Stimulated activated CD4-positive, alpha-beta T cell treated with anti-CD3 and anti-CD28 coated beads, Interleukin-12 subunit alpha, Interleukin-12 subunit beta, amount 100 ng/mL, for 48 hours (primary cell): ENCODE results near the gene C1orf159.
A peak's percentile ranks its signal among the peaks of the same experiment; 100 is the strongest.
"Not testable (repeated sequence)": the region's sequence is repeated elsewhere in the genome, so short reads cannot be mapped to it uniquely, and the experiment has no call there.

Experiments used
- DNase-seq, 3 donors: peaks; one replicate each; pipeline ENCODE4 v3.0.0-alpha.2; 2020; ENCODE audit warnings: low read depth in 2 of 3, low spot score in 1 of 3

The C1orf159 gene

GRCh38 chr1:1119272-1119890, 3.5 kb upstream of the C1orf159 start:
- DNase-seq: no peak

GRCh38 chr1:1118876-1119220, 3.0 kb upstream of the C1orf159 start:
- DNase-seq: no peak

- no peak for DNase-seq
Observed at GRCh38 chr1:1118011-1118875, 2.4 kb upstream of the C1orf159 start.

GRCh38 chr1:1117469-1117831, 1.6 kb upstream of the C1orf159 start:
- DNase-seq: no peak

GRCh38 chr1:1116701-1117468, 996 bp upstream of the C1orf159 start:
- DNase-seq: peak in 1 of 3 donors; percentile 30

GRCh38 chr1:1115136-1115785, 628 bp downstream of the C1orf159 start:
- no peak for DNase-seq

GRCh38 chr1:1114431-1114830, 1.5 kb downstream of the C1orf159 start:
- no peak for DNase-seq

GRCh38 chr1:1112237-1112985, 3.5 kb downstream of the C1orf159 start:
- no peak for DNase-seq

GRCh38 chr1:1111516-1112236, 4.2 kb downstream of the C1orf159 start:
- no peak for DNase-seq

- no peak for DNase-seq
Observed at GRCh38 chr1:1110561-1110971, 5.3 kb downstream of the C1orf159 start.

- no peak for DNase-seq
Observed at GRCh38 chr1:1109743-1110142, 6.1 kb downstream of the C1orf159 start.

GRCh38 chr1:1106510-1107221, 9.2 kb downstream of the C1orf159 start:
- DNase-seq: no peak

GRCh38 chr1:1104152-1104551, 11.7 kb downstream of the C1orf159 start:
- DNase-seq: not testable (repeated sequence)

- DNase-seq: no peak
Observed at GRCh38 chr1:1101503-1101902, 14.4 kb downstream of the C1orf159 start.

- no peak for DNase-seq
Observed at GRCh38 chr1:1100296-1100695, 15.6 kb downstream of the C1orf159 start.

GRCh38 chr1:1099506-1100183, 16.2 kb downstream of the C1orf159 start:
- no peak for DNase-seq

- DNase-seq: no peak
Observed at GRCh38 chr1:1098681-1099421, 17.0 kb downstream of the C1orf159 start.

- DNase-seq: not testable (repeated sequence)
Observed at GRCh38 chr1:1096136-1096535, 19.8 kb downstream of the C1orf159 start.
